Dedifferentiated amniotic fluid mesenchymal stem cell (primary cell): ENCODE measurements around the gene NUCKS1.

Experiments used
- DNase-seq: peaks from one replicate; pipeline ENCODE4 v3.0.0-alpha.2; 2016; ENCODE audit errors: extremely low spot score

NUCKS1 gene, protein sequence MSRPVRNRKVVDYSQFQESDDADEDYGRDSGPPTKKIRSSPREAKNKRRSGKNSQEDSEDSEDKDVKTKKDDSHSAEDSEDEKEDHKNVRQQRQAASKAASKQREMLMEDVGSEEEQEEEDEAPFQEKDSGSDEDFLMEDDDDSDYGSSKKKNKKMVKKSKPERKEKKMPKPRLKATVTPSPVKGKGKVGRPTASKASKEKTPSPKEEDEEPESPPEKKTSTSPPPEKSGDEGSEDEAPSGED

DNA sequence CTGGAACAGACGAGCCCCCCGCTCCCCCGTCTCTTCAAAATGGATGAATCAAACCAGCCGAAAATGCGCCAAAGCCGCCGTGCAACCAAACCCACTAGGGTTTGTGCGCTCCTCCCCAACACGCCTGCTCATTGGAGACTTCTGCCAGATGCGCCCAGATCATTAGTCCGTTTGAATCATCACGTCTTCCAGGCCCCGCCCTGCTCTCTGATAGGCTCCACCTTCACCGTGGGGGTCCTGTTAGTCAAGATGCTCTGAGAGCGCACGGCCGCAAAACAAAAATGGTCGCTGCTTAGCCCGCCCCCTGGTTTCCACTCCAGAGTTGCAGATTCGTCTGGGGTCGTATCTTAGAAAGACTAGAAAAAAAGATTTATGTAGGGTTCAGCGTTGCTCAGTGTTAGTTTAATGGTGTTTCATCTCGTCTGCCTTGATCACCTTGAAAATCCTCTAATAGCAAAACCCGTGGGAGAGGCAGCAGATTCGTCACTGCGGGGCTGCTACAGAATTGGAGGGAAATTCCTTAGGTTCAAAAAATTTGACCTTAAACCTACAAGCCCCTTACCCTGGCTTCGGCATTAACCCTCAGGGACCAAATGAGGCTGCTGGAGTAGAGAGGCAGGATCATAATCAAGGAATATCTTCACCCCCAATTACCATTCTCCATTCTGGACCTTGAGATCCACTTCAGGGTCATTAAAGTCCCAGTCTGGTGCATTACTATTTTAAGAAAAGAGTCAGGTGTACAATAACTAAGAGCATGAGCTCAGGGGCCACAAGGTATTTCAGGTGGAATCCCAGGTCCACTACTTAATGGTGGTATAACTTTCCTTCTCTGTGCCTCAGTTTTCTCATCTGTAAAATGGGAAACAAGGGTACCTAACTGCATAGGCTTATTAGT, at the start of gene NUCKS1:
NUCKS1 (minus strand) TSS at position 45 of the 898 bp plus-strand sequence. CDS start 209 bp downstream, outside the sequence.
- DNase-seq: peak; percentile 99

DNA sequence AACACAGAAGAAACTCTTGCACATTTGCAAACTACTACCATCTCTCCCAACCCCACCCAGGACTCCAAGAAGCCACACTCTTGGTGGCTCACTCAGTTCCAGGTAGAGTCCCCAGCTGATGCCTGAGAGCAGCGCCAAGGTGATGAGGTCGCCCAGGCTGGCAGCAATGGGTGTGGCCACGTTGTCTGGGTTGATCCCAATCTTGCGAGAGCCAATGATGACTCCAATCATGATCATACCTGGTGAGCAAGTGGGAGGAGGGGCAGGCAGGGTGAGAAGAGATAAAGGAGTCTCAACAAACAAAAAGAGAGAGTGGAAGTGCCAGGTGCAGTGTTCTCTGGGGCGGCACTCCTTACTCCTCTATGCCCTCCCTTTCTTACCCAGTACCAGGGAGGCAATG, 48.6 kb upstream of the NUCKS1 start:
- DNase-seq: no peak

DNA sequence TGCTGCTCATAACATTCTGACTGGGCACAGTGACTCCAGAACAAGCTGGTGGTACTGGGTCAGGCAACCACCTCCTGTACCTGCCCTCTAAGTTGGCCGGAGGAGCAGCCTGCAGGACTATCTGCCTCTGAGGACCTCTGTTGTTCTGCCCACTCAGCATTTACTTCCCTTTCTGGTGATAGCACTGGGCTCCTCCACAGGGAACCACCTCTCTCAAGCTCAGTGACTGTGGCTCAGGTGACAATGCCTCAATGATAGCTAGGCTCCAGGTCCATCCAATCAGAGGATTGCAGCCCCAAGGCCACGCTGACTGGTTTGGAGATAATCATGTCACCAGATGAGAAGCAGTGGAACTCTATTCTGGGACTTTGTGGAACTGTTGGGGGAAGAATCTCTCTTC, 47.2 kb upstream of the NUCKS1 start:
- no peak for DNase-seq

DNA sequence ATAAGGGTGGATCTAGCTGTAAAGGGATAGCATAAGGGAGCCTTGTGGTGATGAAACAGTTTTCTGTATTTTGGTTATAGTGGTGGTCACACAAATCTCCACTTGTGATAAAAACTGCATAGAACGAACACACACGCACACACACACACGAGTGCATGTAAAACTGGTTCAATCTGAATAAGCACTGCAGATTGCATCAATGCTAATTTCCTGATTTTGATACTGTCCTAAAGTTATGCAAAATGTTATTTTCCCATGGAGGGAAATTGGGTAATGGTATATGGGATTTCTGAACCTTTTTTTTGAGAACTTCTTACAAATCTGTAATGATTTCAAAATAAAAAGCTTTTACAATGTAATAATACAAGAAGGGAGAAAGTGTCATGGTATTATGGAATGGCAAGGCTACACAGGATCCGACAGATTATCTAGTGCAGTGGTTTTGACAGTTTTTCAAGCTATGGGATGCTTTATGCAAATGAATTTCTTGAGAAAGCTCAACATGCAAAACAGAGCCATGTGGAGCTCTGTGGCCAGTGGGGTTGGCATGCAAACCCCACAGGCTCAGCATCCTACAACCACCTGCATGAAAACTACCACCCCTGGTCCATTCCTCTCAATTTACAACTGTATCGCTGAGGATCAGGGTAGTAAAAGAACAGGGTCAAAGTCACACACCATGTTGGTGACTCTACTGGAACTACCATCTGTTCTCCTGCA, 44.2 kb upstream of the NUCKS1 start:
- DNase-seq: no peak

DNA sequence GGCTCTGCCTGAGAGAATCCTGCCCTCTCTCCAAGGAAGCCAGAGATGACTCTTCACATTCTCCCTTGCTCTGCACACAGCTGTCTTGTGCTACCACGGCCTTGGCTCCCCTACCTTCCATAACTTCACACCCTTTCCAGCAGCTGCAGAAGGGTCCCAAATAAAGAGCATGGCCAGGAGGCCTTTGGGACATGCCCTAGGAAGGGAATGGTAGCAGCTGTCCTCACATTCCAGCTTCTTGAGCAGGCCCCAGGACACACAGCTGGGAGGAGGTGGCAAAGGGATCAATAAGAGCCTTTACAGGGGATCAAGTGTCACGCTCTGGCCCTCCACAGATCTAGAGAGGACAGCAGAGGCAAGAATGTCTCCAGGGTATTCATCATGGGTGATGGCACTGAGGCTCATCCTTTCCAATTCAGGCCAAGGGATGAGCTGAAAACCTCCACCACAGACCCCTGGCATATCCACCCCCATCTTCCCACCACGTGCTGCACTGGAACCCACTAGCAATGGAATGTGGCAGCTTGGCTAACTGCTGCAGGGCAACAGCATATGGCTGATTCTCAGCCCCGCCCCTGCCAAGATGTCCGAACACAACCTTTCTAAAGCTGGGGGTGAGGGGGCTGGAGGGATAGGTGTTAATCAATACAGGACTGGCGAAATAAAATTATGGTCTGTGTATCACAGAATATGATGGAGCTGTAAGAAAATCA, 43.1 kb upstream of the NUCKS1 start:
- no peak for DNase-seq

DNA sequence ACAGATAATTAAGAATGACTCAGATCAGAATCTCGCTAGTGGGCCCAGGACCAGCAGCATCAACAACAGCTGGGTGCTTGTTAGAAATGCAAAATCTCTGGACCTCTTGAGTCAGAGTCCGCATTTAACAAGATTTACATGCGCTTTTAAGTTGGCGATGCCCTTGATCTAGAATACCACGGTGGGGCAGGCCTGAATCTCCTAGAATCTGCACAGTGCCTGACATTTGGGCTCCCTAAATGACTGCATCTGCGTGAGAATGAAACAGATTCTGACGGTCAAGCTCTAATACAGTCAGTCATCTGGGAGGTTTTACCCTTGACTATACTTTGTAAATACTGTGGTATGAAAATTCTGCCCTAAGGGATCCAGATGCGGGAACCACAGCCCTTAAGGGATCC, 42.5 kb upstream of the NUCKS1 start:
- DNase-seq: no peak

DNA sequence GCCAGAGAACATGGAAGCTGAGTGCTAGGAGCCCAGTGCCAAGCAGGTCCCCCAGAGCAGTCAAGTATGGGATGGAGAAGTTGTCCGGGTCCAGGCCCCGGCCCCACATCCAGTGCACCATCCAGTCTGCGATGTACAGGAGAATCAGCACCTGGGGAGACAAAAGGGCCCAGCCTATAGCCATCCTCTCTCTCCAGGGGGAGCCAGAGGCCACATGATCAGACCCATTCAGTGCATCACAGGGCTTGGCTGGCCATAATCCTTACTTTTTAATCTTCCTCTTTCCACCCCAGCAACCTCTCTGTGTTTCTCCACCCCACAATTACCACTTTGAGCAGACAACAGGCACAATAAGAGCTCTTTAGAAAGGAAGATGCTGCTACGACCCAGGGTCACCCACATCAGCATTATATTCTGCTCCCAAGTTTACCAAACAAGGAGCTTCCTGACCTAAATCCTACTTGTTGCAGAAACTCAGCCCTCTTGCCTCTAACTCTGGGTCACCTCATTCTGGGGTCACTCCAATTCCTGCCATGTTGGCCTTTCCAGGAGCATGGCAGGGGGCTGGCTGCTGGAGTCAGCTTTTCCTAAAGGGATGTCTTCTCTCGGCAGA, 41.7 kb upstream of the NUCKS1 start:
- no peak for DNase-seq

DNA sequence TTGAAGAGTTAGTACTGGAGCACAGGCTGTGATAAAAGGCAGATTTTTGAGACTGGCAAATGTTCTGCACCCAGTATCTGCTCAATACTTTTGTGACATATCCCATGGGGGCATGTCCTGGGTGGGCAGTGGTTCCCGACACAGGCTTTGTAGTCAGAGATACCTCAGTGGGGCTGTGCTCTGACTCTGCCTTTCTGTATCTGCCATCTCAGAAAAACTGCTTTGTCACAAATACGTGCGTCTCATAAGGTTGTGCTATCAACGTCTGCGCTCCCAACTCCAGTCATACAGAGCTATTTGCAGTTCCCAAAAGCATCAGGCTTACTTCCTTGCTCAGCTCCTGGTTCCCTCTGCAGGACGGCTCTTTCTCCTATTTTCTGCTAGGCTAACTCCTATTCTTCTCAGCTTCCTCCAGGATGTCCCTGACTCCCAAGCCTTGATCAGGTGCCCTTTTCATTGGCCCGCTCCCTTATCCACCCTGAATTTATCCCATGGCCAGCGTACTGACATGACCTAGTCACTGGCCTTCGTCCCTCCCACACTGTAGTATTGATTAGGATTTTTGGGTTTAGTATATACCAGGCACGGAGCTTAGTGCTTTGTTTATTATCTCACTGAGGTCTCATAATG, 37.4 kb upstream of the NUCKS1 start:
- no peak for DNase-seq

DNA sequence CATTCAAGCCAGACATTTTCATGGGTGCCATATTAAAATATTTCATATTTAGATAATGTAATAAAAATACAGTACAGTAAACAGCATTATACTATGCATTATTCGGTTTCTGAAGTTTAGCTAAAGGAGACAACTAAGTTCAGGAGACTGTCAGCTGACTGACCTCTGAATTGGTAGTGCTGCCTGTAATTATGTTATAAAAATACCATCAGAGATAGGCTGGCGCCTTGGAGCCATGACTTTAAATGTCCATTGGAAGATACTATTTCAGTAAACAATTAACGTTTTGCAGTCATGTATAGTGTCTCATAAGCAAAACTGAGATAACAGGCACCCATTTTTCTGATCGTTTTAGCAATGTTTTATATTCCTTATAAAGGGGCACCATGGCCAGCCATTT, 36.6 kb upstream of the NUCKS1 start:
- no peak for DNase-seq

DNA sequence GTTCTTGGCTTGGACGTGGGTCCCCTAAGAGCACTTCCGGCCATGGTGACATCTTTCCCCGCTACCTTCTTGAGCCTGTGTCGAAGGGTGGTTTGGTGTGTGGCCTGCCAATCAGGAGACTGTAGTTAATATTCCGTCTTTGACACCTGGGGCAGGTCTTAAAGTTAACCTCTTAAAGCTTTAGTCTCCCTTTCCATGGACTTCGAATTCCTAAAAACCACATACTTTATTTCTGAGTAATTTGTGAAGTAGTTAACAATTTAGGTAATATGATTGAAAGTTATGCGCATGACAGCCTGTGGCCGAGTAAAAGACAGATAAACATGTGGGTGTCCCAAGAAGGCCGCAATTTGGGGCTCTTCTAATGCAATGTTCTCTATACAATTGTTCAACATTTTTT, 35.5 kb upstream of the NUCKS1 start:
- no peak for DNase-seq

DNA sequence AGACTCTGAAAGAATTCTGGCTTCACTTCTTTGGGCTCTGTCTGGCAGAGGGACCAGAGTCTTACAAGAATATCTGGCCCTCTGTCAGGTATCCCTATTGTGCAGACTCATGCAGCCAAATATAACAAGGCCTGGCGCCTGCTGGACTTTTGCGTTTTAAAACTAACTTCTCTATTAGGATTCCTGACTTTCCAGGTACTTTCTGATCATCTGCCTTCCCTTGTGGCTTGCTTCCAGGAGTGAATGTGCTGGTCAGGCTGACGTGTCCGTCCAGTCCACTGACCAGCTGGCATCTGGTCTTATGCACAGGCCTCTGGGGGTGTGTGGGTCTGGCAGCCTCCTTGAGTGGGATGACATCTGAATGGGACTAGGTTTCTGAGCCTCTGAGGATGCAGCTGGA, 33.9 kb upstream of the NUCKS1 start:
- DNase-seq: no peak

DNA sequence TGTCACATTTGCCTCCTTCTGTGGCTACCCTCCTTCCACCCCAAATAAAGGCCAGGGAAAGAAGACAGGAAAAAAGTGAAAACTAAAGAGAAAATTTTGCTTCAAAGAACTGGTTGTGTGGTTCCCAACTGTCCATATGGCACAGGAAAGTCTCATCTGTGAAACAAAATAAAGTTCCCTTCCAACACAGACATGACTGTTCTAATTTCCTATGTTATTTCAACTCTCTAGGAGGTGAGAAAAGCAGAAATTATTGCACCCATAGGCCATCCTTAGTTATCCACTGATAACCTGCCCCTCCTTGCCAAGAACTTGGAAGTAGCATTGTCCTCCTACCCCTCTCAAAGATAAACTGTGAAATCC, 33.4 kb upstream of the NUCKS1 start:
- DNase-seq: no peak

DNA sequence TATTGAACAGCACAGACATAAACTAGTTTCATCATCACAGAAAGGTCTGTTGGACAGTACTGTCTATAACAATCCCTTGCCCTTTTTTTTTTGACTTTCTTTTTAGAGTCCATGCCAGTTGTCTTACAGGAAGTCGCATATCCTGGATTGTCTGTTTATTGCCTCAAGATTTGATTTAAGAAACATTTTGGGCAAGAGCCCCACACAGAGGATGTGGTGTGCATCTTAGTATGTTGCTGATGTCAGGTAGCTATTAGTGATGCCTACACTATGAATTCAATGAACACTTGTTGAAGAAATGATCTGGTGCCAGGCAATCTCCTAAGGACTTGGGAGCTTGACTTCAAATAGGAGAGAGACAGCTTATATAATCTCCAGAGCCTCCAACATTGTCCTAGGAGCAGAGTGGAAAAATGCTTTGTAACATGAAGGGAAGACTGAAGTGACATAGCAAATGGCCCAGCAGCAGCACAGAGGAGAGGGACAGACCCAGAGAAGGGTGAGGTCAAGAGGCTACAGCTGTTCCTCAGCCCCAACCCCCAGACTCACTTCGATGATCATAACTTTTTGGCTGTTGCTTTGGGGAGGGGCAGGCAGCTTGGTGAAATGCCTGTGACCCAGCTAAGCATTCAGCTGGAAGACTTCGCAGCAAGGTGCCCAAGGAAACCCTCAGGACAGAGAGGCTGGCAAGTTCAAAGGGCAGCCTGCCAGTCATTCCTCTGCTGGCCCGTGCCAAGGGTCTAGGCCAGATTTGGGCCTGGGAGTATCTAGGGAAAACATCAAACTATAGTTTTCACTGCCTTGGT, 32.8 kb upstream of the NUCKS1 start:
- no peak for DNase-seq

DNA sequence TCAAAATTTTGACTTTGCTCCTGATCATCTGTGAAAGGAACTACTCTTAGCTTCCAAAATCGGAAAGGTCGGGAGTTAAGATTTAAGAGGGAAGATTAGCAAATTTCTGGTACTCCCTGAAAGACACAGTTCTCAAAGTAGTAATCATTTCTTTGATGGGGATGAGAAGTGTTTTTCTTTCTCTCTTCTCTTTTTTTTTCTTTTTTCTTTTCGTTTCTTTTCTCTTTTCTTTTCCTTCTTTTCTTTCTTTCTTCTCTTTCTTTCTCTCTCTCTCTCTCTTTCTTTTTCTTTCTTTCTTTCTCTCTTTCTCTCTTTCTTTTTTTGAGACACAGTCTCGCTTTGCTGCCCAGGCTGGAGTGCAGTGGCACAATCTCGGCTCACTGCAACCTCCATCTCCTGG, 30.4 kb upstream of the NUCKS1 start:
- DNase-seq: no peak

DNA sequence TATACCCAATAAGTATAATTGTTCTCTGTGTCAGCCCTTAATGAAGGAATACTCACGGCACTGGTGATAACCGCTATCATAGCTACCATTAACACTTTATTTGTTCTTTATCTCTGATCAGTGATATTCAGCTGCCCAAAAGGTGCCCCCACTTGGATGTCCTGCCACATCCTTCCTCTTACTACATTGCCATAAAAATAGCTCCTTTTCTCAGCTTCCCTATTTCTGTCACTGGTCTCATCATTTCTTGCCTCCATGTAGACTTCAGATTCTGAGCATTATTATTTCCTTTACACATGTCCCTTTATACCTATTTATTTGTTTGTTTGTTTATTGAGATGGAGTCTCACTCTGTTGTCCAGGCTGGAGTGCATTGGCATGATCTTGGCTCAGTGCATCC, 28.0 kb upstream of the NUCKS1 start:
- DNase-seq: no peak

DNA sequence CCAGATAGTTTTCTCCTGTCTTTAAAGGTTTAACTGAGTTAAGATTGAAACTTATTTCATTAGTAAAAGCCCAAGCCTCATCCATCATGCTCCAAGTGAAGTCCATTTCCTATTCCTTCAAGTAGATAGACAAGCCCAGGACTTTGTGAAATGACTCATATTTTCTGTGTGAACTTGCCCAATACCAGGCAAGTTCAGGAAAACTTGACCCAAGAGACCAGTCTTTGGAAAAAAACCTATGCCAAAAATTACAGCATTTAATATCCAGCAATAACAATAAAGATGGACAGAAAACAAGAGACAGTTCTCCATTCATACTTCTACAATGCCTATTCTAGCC, 25.7 kb upstream of the NUCKS1 start:
- no peak for DNase-seq

DNA sequence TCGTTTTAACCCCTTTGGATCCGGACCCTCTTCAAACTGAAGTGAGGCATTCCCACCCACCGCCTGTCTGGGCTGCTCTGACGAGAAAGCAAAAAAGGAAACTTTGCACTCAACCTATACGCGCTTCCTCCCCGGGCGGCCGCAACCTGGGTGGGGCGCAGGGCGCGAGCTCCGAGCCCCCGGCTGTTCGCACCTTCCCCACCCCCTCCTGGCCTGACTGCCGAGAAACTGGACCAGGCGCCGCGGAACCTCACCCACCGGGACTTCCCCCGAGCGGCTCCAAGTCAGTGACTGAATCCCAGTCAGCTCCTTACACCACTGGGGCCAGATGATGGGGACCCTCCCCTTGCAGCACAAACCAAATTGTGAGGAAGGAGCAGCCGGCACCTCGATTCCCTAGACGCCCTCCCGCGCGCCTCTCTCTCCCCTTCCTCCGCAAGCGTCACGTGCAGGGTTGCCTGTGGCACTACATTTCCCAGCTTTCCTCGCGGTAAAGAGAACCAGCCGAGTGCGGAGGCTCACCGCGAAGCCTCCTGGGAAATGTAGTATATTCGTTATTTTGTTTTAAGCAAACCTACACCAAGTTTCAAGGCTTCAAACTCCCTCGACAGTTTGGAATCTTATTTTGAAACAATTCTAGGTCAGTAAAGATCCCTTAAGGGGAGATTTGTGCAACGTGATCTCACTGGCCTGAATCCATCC, 25.2 kb upstream of the NUCKS1 start, which contains the start of gene RAB29:
RAB29 (minus strand) TSS at position 468 of the 702 bp plus-strand sequence. CDS start 526 bp downstream, outside the sequence.
- DNase-seq: peak; percentile 88

DNA sequence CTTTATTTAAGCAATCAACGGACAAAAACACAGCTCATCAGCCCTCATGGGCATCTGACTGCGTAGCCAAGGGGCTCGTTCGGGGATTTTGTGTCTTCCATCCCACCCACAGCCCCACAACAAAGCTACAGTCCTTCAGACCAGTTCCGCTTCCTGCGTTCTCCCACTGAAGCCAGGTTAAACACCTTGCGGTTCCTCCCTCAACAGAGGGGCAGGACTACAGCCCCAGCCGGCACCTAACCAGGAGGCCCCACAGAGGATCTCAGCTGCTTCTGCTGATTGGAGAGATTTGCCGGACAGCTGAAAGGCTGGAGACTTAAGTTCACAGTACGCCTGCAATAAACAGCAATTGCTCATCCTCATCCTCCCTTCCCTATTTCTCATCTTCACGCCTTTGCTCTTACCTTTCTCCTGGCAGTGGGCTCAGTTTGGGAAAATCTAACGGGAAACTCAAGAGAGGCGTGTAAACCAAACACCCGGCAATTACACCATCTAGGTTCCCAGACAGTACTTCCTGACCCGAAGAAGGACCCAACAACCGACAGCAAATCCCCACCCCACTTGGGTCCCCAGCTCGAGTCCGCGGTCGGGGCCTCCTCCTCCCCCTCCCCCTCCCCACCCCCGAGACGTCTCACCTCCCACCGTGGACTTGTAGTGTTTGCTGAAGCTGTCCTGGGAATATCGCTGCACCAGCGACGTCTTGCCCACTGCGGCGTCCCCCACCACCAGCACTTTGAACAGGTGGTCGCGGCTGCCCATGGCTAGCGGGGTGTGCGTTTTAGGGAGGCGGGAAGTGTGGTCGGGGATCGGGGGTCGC, 24.4 kb upstream of the NUCKS1 start:
- no peak for DNase-seq

DNA sequence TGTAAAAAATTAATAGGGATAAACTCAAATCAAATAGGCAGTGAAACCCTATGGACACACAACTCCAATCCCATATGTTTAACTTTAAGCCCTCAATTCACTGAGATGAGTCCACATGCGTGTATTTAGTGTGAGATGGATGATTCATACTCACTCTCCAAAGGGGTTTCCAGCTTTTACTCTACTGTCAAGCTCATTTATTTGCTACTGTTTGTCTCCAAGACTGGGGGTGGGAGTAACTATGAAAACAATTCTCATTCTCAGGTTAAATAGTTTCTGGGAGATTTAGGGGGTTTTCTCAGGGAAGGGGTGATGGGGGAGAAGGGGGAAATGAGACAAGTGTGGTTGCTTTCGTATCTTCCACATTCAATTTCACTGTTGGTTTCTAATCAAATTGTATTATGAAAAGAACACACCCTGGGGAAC, 22.6 kb upstream of the NUCKS1 start:
- no peak for DNase-seq
